Stimulated activated naive CD4-positive, alpha-beta T cell treated with Interleukin-2 at 50 U/mL for 16 hours (primary cell): Measurements from ENCODE around the gene LALBA.
"Not testable (repeated sequence)": the region's sequence is repeated elsewhere in the genome, so short reads cannot be mapped to it uniquely, and the experiment has no call there.

ENCODE experiments used
- DNase-seq: peaks from one replicate; lab custom pipeline; 2025; lab: John Stamatoyannopoulos, UW

Gene LALBA

DNA sequence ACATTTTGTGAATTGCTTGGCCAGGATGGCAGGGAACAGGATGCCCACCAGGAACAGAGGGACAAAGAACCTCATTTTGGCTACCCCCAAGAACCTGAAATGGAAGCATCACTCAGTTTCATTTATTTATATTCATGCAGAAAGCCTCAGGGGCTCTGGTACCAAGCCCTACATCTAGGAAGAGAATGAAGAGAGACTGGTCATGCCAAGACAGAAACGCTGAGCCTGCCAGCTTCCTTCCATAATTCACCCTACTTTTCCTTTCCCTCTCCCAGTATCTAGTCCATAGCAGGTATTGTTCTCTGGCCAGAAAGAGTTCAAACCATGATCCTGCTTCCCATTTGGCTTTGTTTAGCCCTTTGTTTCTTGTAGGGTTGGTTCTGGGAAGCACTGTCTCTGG is at the start of gene LALBA:
TSS of gene LALBA (minus strand) at position 101 of the 400 bp plus-strand sequence. CDS start at position 75, 26 bp downstream.
- no peak for DNase-seq

DNA sequence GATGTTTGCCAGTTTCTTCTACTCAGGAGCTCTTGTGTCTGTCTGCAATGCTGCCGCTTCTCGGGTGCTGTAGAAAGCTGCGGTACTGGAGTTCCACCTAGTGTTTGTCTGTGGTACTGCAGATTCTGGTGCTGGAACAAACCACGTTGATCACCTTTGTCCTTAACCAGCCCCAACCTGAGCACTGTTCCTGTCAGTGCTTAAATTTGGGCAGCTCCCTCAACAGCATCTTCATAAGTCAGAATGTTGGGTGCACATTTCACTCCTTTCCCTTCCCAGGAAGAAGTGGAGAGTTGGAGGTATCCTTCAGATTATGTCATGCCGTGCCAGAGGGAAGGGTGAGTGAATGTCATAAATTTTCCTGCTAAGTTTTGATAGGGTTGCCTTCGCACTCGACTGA is 48.7 kb upstream of the LALBA start:
- peak; percentile 59 for DNase-seq

DNA sequence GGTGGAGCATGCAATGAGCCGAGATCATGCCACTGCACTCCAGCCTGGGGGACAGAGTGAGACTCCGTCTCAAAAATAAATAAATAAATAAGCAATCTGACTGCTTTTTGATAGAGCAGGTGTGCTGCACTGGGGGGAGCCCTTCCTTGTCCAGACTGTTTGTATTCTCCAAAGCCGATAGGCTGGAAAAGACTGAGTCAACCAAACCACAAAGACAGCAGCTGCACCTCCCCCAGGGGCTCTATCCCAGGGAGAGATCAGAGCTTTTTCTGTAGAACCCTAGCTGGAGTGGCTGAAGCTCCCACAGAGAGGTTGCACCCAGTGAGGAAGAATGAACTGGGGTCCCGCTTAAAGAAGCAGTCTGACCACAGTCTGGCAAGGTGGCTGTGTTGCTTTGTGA is 45.8 kb upstream of the LALBA start:
- DNase-seq, result no peak

DNA sequence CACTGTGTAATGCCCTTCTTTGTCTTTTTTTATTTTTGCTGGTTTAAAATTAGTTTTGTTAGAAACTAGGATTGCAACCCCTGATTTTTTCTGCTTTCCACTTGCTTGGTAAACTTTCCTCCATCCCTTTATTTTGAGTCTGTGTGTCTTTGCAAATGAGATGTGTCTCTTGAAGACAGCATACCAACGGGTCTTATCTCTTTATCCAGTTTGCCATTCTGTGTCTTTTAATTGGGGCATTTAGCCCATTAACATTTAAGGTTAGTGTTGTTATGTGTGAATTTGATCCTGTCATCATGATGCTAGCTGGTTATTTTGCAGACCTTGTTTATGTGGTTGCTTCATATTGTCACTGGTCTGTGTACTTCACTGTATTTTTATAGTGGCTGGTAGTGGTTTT is 43.5 kb upstream of the LALBA start:
- no peak for DNase-seq

DNA sequence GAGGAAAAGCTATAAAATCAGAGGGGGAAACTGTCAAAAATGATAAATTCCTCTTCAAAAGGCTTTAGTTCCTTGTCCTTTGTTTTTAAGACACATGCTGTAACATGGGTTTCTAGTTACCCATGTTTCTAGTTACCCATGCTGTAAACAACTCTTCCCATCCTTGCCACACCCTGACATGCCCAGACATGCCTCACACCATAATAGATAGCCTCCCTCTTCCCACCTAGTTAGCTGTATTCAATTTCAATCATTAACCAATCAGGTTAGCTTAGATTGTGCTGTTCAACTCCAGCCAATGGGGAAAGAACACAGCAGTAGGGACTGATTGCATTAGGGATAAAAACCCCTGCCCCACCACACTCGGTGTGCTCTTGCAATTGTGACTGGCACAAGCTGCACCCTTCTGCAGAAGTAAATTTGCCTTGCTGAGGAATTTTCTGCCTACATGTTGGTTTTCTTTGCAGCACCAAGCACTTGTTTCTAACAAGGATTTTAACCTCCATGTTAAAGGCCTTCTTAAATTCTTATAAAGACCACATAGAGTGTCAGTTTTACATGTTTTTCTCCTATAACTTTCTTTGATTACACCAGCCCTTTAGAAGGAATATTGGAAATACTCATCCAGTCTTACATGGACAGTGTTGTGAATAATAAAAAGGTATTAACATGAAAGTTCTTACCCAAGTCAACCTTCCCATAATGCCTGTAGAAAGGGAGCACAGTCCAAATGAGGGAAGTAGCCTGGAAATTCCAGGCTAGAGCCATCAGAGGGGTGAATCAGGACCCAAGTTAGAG is 32.5 kb upstream of the LALBA start:
- DNase-seq, result no peak

DNA sequence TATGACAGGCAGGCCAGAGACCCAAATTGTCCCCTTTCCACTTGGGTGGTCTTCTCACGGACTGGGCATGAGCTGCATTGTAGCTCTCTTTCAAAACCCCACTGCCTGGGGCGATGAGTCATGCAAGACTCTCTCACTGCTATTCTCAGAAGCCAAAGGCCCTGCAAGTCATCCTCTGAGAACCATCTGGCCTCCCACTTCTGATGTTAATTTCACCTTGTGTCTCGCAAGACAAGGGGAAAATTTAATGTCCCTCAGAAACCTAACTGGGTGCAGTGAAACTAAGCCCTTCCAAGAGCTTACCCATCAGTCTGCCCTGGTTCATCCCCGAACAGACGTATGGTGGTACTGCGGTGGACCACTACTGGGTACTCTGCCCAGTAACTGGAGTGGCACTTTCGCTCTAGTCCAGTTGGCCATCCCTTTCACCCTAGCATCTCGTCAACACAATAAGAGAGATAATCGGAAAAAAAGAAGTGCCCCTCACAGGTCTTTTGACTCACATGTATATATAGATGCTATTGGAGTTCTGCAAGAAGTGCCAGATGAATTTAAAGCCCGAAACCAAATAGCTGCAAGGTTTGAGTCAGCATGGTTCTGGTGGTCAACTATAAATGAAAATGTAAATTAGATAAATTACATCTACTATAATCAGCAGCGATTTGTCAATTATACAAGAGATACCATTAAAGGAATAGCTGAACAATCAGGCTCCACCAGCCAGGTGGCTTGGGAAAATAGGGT is 31.3 kb upstream of the LALBA start:
- DNase-seq, result no peak

DNA sequence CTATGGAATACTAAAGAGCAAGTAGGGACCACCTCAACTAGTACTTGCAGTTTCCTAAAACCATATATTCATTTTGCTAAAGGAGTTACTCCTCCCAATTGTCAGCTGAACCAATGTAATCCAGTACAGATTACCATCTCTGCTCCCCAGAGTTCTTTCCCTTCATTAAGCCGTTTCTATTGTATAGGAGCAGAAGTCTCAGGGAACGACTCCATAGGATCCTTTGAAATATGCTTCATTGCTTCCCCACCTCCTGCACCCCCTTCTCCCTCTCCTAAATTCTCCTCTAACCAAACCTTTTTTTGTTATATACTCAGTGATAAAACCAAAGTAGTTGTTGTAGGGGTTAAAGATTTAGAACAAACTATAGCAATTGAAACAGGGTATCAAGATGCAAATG is 30.7 kb upstream of the LALBA start:
- DNase-seq, result no peak

DNA sequence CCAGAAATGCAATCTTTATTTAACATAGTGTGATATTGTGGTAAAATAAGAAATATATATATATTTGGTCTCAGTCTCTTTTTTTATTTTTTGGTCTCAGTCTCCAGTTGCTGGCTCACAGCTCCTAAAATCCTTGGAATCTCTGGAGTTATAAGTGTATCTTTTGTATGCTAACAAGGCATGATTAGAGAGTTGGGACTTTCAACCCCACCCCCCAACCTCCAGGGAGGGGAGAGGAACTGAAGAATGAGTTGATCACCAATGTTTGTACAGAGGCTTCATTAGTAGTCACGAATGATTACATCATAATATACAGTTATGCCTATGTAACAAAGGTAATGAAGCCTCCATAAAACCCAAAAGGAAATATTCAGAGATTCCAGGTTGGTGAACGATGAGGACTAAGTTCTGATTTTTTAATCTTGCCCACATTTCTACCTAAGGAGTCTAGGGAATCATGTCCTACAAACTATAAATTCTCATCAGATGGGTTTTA is 22.8 kb upstream of the LALBA start:
- DNase-seq, result no peak

DNA sequence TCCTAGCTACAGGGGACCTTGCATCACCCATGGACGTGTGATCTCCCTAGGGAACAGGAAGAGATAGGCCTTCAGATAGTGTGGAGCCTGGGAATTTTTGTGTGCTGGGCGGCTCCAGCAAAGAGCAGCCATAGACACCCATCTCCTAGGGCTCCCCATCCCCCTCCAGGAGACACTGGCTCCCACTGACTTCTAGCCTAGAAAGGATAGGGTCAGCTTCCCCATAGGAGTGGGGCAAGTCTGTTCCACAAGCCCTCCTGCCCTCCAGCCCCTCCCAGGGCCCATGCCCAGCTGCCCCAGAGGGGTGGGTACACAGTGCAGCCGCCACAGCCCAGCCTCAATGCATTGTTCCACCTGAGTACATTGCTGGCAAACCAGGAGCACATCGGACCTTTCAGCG is 16.5 kb upstream of the LALBA start:
- no peak for DNase-seq

DNA sequence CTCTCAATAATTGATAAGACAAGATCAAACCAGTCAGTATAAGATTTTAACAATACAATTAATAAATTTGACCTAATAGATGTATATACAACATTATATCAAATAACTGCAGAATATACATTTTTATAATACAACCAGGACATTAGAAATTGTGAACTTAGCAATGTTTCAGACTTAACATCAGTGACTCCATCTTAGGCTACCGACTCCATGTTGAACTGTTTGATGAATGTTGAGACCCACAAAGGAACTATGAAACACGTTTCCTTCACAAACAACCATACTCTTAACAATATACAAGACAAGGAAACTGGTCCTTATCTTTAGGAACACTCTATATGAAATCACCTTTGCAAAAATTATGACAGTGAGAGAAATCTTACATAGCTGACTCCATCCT is 13.9 kb upstream of the LALBA start:
- no peak for DNase-seq

DNA sequence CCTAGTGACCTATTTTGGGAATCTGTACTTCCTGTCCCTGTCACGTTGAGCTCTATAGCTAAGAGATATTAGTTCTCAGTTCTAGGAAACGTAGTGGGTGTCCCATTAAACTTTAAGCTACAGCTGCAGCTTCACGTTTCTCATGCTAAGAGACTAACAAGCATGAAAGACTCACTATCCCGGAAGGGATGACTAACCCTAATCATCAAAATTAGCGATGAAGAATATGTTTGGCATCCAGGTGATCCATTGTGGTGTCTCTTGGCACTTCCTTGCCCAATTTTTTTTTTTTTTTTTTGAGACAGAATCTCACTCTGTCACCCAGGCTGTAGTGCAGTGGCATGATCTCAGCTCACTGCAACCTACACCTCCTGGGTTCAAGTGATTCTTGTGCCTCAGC is 11.0 kb upstream of the LALBA start:
- no peak for DNase-seq

DNA sequence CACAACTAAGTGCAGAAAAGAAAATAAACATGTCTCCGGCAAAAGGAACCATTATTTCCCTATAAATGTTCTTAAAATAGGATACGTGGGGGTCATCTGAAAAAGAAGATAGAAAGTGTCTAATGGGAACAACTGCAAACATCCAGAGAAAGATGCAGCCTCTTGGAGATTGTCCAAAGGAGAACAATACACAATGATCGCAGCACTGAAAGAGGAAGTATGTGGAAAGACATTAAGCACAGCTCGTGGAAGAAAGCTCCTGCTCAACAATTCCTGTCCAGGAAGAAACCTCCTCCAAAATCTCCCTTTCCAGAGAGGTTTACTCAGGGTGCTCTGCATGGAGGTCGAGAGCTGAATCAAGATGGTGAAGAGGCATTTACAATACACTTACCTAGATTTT is 2.5 kb upstream of the LALBA start:
- no peak for DNase-seq

DNA sequence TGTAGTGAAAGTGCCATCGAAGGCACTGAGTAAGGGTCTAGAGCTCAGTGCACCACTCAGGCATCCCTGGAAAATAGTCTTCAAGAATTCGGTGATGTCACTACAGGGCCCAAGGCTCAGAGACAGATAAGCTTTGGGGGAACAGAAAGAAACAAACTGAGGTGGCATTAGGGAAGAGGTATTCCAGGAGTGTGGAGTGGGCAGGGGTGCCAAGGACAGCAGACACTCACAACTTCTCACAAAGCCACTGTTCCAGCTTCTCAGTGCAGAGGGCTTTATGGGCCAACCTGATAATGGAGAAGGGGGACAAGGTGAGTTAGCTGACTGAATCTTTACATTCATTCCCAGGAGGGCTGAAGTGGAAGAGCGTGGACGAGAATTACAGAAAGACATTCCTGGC is 2.1 kb downstream of the LALBA start:
- DNase-seq, result no peak

DNA sequence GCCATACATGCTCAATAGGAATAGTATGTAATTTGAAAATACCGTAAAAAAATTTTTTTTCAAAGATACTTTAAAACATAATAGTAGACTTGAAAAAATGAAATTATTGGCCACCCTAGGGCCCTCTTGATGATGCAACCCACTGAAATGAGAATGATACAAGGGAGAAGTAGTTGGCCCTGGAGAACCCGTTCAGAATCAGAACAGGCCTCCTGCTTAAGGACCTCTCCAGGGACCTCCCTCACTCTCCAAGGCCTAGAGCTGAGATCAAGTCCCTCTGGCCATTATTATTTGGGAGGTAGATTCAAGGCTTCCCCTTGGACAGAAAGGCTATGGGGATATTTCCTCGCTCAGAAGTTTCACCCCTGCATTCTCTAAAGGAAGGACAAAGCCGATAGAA is 11.9 kb downstream of the LALBA start:
- DNase-seq, result no peak

DNA sequence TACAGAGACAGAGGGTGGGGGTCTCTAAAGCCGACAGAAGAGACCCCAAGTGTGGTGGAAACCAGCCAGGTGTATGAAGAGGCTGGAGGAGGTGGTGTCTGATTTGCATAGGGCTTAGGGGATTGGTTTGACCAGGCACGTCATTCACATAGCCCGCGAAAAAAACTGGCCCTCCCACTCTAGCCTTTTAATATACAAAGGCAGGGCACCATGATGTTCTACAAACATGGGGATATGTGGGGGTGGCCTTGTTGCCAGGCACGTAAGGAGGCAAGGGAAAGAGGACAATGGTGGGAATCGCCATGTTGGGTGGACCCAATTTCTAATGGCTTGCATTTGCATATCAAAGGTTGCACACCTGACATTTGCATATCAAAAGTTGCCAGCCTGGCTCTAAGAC is 13.2 kb downstream of the LALBA start:
- DNase-seq, result no peak

DNA sequence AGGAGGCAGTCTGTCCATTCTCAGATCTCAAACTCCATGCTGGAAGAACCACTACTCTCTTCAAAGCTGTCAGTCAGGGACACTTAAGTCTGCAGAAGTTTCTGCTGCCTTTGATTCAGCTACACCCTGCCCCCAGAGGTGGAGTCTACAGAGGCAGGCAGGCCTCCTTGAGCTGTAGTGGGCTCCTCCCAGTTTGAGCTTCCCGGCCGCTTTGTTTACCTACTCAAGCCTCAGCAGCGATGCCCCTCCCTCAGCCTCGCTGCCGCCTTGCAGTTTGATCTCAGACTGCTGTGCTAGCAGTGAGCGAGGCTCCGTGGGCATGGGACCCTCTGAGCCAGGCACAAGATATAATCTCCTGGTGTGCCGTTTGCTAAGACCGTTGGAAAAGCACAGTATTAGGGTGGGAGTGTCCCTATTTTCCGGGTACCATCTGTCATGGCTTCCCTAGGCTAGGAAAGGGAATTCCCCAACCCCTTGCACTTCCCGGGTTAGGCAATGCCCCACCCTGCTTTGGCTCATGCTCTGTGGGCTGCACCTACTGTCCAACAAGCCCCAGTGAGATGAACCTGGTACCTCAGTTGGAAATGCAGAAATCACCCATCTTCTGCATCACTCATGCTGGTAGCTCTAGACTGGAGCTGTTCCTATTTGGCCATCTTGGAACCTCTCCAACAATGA is 16.0 kb downstream of the LALBA start:
- DNase-seq, result not testable (repeated sequence)

DNA sequence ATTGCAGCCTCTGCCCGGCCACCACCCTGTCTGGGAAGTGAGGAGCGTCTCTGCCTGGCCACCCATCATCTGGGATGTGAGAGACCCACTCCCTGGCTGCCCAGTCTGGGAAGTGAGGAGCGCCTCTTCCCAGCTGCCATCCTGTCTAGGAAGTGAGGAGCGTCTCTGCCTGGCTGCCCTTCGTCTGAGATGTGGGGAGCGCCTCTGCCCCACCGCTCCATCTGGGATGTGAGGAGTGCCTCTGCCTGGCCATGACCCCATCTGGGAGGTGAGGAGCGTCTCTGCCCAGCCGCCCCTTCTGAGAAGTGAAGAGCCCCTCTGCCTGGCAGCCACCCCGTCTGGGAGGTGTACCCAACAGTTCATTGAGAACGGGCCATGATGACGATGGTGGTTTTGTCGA is 18.2 kb downstream of the LALBA start:
- not testable (repeated sequence) for DNase-seq

DNA sequence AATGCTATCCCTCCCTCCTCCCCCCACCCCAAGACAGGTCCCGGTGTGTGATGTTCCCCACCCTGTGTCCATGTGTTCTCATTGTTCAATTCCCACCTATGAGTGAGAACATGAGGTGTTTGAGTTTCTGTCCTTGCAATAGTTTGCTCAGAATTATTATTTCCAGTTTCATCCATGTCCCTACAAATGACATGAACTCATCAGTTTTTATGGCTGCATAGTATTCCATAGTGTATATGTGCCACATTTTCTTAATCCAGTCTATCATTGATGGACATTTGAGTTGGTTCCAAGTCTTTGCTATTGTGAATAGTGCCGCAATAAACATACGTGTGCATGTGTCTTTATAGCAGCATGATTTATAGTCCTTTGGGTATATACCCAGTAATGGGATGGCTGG is 22.8 kb downstream of the LALBA start:
- not testable (repeated sequence) for DNase-seq

DNA sequence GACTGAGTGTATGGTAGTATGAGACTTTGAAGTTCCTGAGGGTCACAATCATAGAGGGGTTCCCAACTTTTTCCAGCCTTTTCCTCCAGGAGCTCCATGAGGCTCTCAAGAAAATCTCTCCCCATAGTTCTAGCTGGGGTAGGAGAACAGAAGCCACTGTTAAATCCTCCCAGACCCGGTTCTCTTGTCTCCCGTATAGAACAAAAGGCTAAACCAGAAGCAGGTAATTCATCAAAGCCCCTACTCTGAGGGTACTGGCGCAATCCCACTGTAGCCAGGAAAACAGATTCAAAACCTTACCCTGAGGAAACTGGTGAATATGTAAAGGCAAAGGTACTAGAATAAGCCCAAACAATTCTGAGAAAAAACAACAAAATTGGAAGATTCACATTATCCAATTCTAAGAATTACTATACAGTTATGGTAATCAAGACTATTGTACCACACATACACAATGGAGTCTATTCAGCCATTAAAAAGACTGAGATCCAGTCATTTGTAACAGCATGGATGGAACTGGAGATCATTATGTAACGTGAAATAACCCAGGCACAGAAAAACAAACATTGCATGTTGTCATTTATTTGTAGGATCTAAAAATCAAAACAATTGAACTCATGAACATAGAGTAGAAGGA is 23.9 kb downstream of the LALBA start:
- DNase-seq, result no peak

DNA sequence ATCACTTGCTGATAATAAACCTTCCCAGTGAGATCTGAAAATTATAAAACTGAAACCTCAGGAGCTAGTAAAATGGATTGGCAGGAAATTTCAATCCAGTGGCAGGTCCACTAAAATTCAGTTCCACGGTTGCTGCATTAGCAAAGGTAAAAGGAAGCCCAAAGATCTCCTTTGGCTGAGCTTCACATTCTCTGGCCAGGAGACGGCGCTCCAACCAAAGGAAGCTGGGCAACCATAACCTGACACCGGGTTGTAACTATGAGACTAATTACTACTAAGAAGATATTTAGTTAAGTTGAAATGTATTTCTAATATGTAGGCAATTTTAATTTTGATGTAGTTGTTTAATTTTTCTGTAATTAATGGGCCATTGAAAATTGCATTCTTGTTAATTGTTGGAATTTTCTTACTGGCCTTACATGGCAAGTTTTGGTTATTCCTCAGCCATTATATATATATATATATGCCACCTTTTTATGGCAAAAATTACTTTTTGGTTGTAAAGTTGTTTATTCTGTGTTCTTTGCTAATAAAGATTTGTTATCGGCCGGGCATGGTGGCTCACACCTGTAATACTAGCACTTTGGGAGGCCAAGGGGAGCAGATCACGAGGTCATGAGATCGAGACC is 27.4 kb downstream of the LALBA start:
- DNase-seq, result peak; percentile 13

DNA sequence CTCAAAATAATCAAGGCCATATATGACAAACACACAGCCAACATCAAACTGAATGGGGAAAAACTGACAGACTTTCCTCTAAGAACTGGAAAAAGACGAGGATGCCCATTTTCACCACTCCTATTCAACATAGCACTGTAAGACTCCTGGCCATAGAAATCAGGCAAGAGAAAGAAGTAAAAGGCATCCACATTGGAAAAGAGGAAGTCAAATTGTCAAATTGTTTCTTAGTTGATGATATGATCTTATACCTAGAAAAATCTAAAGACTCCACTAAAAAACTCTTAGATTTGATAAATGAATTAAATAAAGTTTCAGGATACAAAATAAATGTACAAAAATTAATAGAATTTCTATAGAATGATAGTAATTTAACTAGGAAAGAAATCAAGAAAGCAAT is 33.2 kb downstream of the LALBA start:
- no peak for DNase-seq

DNA sequence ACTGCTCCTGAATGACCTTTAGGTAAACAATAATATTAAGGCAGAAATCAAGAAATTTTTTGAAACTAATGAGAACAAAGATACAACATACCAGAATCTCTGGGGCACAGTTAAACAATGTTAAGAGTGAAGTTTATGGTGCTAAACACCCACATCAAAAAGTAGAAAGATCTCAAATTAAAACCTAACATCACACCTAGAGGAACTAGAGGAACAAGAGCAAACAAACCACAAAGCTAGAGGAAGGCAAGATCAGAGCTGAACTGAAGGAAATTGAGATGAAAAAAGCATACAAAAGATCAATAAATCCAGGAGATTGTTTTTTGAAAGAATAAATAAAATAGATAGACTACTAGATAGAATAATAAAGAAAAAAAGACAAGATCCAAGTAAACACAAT is 37.2 kb downstream of the LALBA start:
- DNase-seq, result no peak
